SK-N-MC (cell line): ENCODE results near the gene BABAM2.

Source experiments
- EZH2 ChIP-seq: fragments of 200-600 bp; sonication (generic); IDR thresholded peaks from one replicate; pipeline ENCODE4 v1.6.1; 2017; ENCODE audit warnings: antibody characterized with exemption
- FOXP2 ChIP-seq: optimal IDR thresholded peaks from 2 replicates; pipeline ENCODE3; 2011; ENCODE audit warnings: mild to moderate bottlenecking, moderate library complexity; ENCODE audit not compliant: insufficient read depth; ENCODE audit errors: extremely low read length, control extremely low read depth

DNA sequence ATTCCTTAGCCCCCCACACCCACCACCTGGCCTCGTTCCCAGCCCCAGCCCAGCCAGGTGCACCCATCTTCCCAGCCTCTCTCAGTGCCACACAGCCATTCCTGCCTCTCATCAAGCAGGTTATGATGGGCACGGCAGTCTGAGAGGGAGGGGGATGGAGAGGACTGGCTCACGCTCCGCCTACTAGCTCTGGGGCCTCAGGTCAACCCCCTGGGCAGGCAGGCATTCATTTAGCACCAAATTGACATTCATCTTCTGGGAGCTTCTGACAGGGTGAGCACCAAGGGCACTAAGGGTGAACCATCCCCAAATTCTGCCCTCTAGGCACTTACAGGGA, 435.9 kb downstream of the BABAM2 start:
- TF ChIP-seq FOXP2 (no peak), EZH2 (no peak)
